Measurements from ENCODE around the gene NEK7.
A peak's percentile ranks its signal among the peaks of the same experiment; 100 is the strongest.
"Not testable (repeated sequence)": the region's sequence is repeated elsewhere in the genome, so short reads cannot be mapped to it uniquely, and the experiment has no call there.

The NEK7 gene

GRCh38 chr1:198156745-198157240 lies at the start of gene NEK7:
Gene NEK7, plus strand, starts transcription at chr1:198156998. Its CDS starts 75,583 bp downstream, at chr1:198232581.
- DNase-seq (ENCODE audit: low spot score), result peak; percentile 72

- no peak for DNase-seq (ENCODE audit: low spot score)
Observed at GRCh38 chr1:198107091-198107501, 49.7 kb upstream of the NEK7 start.

- no peak for DNase-seq (ENCODE audit: low spot score)
Observed at GRCh38 chr1:198108636-198109370, 48.0 kb upstream of the NEK7 start.

DNA sequence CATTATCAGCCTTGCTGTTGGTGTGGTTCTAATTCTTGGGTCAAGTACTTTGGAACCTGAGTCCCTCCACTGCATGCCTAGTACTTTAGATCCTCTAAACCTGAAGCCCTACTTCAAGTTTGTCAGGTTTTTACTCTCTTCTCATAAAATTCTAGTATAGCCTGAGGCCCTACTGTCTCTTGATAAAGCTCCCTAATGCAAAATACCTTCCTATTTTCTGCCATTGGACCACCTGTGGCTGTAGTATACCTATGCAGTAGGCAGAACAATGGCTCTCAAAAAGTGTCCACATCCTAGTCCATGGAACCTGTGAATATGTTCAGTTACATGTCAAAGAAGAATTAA lies 47.5 kb upstream of the NEK7 start:
- DNase-seq (ENCODE audit: low spot score), result no peak

GRCh38 chr1:198113342-198113750 lies 43.5 kb upstream of the NEK7 start:
- DNase-seq (ENCODE audit: low spot score), result no peak

DNA sequence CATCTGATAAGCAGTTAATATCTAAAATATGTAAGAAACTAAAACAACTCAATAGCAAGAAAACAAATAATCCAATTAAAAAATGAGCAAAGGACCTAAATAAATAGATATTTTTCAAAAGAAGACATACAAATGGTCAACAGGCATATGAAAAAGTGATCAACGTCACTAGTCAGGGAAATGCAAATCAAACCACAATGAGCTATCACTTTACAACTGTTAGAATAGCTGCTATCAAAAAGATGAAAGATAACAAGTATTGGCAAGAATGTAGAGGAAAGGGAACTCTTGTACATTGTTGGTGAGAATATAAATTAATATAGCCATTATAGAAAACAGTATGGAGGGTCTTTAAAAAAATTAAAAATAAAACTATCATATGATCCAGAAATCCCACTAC lies 40.7 kb upstream of the NEK7 start:
- no peak for DNase-seq (ENCODE audit: low spot score)

DNA sequence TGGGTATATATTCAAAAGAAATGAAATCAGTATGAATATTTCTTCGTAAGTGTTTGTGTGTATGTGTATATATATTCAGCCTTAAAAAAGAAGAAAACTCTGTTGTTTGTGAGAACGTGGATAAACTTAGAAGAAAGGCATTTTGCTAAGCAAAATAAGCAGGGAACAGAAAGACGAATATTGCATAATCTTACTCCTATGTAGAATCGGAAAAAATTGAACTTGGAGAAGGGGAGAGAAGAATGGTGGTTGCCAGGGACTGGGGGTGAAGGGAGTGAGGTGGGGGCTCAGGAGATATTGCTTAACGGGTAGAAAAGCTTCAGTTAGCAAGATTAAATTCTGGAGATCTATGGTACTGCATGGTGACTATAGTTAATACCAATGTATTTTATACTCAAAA lies 40.3 kb upstream of the NEK7 start:
- no peak for DNase-seq (ENCODE audit: low spot score)

DNA sequence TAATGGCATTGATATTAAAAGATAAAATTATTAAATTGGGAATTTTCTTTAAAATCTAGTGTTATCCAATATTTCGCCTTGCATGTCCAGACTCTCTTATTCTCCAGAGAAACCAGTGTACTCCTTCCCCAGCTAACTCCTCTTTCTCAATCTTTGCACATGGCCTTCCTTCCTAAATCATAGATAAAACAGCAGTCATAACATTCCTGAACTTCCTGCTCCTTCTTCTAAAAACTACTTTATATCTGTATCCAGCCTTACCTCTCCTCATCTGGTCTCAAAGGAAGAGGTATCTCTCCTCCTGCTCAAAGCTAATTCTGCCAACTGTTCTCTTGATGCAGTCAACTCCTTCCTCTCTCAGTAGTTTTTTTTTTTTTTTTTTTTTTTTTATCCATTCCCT lies 39.5 kb upstream of the NEK7 start:
- DNase-seq (ENCODE audit: low spot score), result no peak

DNA sequence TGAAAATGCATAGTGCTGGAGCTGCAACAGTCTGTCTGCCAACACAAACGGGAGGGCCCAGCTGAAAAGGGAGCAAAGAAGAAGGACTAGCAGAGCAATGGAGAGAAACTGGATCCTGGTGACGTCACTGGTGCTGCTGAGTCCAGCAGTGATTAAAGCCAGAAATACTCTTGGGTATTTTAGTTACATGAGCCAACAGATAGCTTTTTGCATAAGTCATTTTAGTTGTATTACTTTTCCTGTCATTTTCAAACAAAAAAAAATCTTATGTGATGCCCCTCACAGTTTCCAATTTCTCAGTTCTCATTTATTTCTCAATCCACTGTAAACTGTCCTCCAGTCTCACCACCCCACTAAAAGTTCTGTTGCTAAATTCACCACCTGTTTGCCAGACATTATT lies 38.7 kb upstream of the NEK7 start:
- no peak for DNase-seq (ENCODE audit: low spot score)

DNA sequence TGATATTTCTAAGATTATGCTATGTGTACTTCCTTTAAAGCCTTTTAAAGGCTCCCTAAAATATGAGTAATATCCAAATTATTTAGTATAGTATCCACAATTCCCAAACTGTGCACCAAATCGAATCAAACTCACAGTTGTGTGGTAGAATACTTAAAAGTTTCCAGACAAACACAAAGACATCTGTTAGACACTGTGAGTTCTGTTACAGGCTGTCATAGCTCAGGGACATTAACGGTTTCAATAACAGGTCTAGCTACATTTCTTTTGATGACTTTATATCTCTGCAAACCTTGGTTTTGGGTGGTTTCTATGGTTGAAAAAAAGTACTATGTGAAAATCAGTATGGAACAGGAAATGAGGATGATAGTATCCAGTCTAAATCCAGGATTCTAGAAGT lies 36.9 kb upstream of the NEK7 start:
- no peak for DNase-seq (ENCODE audit: low spot score)

- no peak for DNase-seq (ENCODE audit: low spot score)
Observed at GRCh38 chr1:198121056-198121826, 35.6 kb upstream of the NEK7 start.

- no peak for DNase-seq (ENCODE audit: low spot score)
Observed at GRCh38 chr1:198122693-198123092, 34.1 kb upstream of the NEK7 start.

DNA sequence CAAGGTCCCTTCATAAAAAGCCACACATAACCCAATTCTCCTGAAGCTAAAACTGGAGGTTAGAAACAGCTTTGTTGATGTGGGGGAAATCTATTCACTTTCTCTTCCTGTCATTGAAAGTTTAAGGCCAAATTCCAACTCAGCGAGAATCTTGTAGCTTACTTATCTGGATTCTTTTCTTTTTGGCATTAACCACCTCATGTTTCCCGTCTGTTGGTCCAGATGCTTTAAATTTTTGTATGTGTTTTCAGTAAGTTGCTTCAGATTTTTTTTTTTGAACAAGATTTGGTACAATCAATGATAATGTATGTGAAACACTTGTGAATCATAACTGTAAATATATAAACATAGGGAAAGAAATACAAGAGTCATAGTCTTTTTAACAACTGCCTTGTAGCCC lies 33.7 kb upstream of the NEK7 start:
- no peak for DNase-seq (ENCODE audit: low spot score)

- DNase-seq (ENCODE audit: low spot score), result no peak
Observed at GRCh38 chr1:198124673-198125072, 32.1 kb upstream of the NEK7 start.

GRCh38 chr1:198125995-198126735 lies 30.6 kb upstream of the NEK7 start:
- no peak for DNase-seq (ENCODE audit: low spot score)

GRCh38 chr1:198128533-198128932 lies 28.3 kb upstream of the NEK7 start:
- DNase-seq (ENCODE audit: low spot score), result no peak

GRCh38 chr1:198130053-198130452 lies 26.7 kb upstream of the NEK7 start:
- not testable (repeated sequence) for DNase-seq (ENCODE audit: low spot score)

DNA sequence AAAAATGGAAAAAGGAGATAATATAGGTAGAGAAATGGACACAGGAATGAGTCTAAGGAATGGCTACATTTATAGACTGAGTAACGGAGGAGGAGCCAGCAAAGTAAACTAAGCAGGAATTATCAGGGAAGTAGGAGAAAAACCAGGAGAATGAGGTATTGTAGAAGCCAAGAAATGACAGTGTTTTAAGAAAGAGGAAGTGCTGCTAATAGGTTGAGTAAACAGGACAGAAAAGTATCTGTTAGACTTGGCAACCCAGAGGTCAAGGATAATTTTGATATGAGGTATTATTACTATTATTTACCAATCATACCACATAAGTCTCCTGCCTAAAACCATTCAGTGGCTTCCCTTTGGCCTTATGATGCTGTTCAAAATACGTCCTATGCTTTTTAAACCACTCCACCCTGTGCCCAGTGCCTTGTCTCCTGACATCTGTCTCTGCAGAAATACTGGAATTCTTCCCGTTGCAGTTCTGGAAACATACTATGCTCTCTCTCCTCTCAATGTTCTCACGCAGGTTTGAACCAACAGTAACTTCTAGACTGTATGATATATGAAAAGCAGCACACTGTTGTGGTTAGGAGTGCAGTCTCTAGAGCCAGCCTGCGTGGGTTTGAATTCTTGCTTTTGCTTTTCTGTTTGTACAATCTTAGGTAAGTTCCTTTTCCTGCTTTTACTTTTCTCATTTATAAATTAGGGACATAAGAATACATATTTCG lies 24.6 kb upstream of the NEK7 start:
- no peak for DNase-seq (ENCODE audit: low spot score)

GRCh38 chr1:198134252-198134651 lies 22.5 kb upstream of the NEK7 start:
- DNase-seq (ENCODE audit: low spot score), result no peak

DNA sequence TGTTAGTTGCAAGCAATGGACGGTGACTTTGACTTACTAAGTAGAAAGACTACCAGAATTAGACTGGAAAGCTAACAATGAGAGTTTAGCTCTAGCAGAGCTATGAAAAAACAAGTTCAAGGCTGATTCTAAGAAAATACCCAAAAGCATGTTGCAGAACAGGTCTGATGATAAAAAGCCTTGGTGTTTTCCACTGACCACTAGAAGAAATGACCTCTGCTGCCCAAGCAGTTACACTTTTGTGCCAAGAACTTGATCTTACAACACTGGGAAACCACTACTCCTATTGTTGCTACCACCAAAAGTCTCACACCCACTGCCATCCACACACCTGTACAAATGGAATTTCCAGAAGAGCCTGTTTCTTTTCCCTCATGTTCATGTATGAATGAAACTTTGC lies 21.4 kb upstream of the NEK7 start:
- DNase-seq (ENCODE audit: low spot score), result no peak

- no peak for DNase-seq (ENCODE audit: low spot score)
Observed at GRCh38 chr1:198141668-198142351, 15.0 kb upstream of the NEK7 start.

- no peak for DNase-seq (ENCODE audit: low spot score)
Observed at GRCh38 chr1:198143797-198144196, 13.0 kb upstream of the NEK7 start.

All from NAMALWA (cell line).